Raji (cell line): ENCODE data around the gene SEC14L5.

Experiments
- POLR2A ChIP-seq: IDR thresholded peaks from 2 replicates; pipeline ENCODE4 v1.6.1; 2011; ENCODE audit warnings: low read depth, low read length, control low read depth; ENCODE audit not compliant: insufficient read depth

Gene SEC14L5

DNA sequence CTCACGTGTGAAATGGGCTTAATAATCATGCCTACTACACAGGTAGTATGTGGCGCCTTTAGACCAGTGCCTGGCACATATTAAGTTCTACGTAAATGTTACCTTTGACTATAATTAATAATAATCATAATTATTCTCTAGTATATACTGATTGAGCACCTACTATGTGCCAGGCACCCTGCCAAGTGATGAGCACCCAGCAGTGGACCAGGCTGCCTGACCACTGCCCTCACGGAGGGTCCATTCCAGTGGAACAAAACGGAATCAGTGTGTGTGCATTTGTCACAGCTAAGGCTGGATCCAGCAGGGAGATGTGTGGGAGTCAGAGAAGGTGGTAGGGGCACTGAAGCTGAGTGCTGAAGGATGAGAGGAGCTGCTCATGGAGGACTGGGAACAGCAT lies 30.5 kb downstream of the SEC14L5 start:
- TF ChIP-seq POLR2A: no peak

DNA sequence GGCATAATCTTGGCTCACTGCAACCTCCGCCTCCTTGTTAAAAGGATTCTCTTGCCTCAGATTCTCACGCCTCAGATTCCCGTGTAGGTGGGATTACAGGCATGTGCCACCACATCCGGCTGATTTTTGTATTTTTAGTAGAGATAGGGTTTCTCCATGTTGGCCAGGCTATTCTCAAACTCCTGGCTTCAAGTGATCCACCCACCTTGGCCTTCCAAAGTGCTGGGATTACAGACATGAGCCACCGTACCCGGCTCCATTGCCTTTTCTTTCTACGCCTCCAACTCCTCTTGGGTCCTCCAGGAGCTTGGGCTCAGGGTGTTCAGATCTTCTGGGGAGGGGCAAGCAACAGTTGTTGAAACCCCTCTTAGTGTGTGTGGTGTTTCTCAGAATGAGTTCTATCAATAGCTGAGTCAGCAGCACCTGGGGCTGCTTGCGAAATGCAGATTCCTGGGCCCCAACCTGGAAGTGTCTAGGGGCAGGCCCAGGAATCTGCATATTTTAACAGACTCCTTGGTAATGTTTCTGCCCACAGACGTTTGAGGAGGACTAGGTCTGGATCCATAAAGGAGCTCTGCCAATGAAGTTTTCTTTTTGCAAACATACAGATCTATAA lies 31.4 kb downstream of the SEC14L5 start:
- no peak for TF ChIP-seq POLR2A

DNA sequence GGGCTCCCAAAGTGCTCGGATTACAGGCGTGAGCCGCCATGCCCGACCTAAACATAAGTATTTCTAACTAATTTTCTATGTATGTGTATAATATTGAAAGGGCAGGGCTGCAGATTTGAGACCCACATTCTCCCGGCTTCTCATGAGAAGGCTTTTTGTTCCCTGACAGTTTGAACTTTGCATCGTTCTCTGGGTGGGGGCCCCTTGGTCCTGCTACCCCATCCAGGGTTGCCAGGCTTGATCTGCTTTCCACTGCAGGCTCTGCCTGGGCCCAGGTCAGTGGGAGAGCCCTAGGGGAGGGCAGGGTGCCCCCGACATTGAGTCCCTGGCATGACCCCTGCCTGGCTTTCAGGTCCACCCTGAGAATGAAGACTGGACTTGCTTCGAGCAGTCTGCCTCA lies 32.3 kb downstream of the SEC14L5 start:
- TF ChIP-seq POLR2A: no peak

DNA sequence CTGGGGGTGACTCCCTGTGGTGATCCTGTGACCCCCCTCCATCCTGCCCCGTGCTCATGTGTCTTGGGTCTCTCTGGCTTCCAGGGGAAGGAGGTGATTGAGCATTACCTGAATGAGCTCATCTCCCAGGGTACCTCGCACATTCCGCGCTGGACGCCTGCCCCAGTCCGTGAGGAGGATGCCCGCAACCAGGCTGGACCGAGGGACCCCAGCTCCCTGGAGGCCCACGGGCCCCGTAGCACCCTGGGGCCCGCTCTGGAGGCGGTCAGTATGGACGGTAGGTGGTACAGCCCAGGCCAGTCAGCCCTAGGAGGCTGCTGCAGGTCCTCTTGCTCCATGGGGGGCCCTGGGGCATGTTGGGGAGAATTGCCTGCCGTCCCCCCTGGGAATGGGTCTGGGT lies 33.6 kb downstream of the SEC14L5 start:
- no peak for TF ChIP-seq POLR2A

DNA sequence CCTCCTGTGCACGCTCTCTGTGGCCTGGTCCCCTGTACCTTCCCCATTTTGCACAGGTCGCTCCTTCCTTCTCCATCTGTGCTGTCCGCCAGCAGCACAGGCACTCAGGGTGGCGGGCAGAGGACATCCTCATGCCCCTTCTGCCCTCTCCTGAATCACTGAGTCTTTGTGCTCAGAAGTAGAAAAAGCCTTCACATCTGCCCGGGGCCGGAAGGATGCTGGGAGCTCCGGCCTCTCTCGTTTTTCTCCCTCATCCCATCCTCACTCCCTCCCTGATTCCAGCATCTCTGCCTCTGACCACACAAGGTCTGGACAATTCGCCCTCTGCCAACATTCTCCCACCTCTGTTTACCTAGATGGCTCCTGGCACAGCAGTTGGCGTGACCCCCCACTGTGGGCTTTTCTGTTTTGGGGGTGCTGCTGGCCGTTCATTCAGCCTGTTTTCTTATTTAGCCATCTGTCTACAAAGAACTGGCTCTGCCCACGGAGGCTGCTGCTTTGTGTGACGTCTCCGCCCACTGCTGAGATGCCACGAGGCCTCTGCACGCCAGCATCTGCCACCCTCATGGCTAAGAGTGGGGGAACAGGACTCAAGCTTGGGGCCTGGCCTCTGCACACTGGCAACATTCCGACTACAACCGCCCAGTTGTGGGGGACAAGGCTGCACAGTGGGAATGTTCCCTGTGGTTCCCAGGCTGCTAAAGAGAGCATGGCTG lies 36.7 kb downstream of the SEC14L5 start:
- TF ChIP-seq POLR2A: no peak

DNA sequence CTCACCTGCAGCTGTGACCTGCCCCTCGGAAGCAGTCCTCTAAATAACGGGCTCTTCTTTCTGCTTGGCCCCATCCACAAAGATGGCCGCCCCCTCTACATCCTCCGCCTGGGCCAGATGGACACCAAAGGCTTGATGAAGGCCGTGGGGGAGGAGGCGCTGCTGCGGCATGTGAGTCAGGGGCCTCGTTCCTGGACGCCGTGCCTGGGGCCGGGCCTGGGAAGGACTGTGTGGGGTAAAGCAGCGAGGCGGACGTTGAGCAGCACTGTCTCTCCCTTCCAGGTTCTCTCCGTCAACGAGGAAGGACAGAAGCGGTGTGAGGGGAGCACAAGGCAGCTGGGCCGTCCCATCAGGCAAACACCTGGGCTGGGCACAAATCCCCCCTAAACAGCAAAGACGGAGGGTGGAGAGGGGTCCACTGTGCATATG lies 42.5 kb downstream of the SEC14L5 start:
- TF ChIP-seq POLR2A: no peak

DNA sequence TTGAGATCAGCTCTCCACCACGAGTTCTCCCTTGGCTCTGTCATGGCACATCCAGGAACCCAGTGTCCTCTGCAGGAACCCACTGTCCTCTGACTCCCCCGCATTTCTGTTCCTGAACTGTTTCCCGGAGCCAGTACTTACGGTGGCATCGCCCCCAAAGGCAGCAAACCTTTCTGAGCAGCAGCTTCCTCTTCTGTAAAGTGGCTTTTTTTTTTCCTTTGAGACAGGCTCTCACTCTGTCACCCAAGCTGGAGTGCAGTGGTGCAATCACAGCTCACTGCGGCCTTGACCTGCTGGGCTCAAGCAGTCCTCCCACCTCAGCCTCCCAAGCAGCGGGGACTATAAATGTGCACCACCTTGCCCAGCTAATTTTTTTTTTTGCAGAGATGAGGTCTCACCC lies 43.4 kb downstream of the SEC14L5 start:
- no peak for TF ChIP-seq POLR2A

DNA sequence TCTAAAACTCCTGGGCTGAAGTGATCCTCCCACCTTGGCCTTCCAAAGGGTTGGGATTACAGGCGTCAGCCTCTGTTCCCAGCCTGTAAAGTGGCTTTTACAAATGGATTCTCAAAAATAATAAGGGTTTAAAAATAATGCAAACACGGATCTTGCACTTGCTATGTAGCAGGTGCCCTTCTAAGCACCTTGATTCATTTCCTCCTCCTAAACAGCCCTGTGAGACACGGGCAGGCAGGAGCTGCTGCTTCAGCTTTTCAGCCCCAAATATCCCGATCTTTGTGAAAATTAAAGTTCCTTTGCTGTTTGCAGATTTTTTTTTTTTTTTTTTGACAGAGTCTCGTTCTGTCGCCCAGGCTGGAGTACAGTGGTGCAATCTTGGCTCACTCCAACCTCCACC lies 43.9 kb downstream of the SEC14L5 start:
- no peak for TF ChIP-seq POLR2A

DNA sequence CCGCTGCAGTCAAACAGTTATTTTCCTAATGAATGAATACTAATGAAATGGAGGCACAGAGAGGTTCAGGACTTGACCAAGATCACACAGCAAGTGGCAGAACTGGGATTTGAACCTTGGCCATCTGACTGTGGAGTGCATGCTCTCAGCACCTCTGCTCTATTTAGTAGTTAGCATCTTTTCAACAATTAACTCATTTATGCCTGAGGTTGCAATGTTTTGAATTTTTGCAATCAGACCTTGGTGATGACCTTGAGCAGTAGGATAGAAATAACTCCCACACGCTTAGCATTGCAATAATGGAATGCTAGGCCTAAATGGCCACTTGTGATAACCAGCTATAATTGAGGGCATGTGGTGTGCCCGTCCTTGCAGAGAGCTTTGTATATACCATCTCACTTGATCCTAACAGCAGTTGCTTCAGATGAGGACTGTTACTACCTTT lies 44.6 kb downstream of the SEC14L5 start:
- TF ChIP-seq POLR2A: no peak

DNA sequence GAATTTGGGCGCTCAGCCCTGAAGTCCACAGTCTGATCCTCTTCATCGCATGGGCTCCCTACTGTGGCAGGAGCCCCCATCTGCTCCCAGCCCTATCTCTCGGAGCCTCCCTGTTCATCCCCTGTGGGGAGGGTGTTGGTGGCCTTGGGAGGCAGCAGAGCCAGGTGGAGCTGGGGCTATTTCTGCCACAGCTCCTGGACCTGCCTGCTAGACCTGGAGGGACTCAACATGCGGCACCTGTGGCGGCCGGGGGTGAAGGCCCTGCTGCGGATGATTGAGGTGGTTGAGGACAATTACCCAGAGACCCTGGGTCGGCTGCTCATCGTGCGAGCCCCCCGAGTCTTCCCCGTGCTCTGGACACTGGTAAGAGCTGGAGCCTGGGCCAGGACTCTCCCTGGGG lies 45.1 kb downstream of the SEC14L5 start:
- no peak for TF ChIP-seq POLR2A

DNA sequence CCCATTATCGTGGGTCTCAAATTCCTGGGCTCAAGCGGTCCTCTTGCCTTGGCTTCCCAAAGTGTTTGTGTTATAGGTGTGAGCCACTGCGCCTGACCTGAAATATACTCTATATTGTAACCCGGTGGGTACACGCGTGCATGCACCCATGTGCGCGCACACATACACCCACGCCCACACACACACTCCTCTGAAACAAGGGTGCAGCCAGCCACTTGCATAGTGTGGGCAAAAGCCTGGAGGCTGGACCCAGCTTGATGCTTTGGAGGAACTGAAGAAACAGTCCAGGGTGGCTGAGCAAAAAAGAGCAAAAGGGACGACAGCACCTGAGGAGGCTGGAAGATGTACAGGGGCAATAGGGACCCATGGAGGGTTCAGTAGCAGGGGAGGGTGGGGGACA lies 45.7 kb downstream of the SEC14L5 start:
- TF ChIP-seq POLR2A: no peak

DNA sequence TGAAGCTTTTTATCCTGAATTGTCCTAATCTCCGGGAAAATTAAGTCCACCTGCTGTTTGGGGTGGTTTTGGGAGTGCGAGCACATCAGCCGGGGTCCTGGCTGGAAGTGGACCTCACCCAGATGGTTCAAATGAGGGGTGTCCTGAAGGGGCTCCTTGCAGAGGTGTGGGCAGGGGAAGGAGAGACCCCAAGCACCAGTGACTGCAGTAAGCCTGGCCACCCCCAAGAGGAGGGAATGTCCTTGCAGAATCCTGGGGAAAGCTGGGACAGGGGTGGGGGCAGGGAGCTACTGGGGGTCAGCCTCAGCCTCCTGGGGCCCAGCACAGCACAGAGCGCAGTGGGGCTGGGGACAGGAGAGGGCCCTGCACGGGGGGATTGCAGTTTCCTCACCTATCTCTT lies 46.2 kb downstream of the SEC14L5 start:
- TF ChIP-seq POLR2A: no peak

DNA sequence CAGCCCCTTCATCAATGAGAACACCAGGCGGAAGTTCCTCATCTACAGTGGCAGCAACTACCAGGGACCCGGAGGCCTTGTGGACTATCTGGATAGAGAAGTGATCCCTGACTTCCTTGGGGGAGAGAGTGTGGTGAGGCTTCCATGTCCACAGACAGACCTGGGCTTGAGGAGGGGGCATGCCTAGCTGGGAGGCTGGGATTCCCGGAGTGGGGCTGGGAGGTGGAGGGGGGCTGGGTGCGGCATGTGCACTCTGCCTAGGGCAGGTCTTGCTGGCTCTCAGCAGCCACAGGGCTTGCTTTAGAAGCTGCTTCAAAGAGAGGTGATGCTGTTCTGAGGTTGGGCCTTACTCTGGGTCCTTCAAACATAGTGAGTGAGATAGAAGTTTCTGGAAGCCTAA lies 47.8 kb downstream of the SEC14L5 start:
- no peak for TF ChIP-seq POLR2A

DNA sequence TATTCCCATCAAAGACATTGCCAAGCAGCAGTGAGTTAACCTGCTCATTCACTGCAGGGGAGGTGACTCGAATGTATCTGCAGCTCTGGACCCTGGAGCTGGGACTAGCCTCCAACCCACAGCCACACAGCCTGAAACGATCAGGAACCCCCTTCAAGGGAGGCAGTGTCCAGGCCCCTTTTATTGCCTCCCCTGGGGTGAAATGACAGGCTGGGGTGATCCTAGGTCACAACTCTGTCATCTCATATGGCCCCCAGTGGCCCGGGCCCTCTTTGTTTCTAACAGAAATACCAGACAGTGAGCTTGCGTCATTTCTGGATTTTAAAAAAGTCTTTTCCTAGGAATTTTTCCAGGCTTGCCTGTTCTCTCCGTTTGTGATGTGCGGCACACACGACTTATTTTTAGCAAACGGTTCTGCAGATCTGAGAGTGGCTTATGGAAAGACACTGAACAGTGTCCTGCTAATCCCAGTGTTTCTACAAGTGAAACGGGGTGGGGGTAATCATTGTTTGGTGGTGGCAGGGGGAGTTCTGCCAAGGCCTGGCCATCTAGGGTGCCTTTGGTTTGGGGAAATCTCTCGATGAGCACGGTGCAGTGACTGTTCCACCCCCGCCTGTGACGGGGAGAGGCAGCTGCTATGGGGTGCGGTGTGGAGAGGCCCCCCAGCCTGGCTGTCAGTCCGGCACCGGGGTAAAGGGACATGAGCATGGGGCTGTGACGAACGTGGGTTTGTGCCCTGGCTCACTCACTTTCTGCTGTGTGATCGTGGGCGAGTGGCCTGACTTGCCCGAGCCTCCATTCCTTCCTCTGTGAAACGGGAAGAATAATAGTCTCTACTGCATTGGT lies 48.4 kb downstream of the SEC14L5 start:
- TF ChIP-seq POLR2A: no peak

DNA sequence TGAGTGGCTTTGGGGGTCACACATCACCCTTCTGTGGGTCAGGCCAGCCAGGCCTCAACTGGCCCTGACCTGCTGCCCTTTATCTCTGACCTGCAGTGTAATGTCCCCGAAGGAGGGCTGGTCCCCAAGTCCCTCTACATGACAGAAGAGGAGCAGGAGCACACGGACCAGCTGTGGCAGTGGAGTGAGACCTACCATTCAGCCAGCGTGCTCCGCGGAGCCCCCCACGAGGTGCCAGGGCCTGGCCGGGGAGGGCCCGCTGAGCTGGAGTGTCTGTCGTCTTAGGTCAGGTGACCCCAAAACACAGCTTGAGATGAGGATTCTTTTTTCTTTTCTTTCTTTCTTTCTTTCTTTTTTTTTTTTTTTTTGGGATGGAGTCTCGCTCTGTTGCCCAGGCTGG lies 49.1 kb downstream of the SEC14L5 start:
- no peak for TF ChIP-seq POLR2A

DNA sequence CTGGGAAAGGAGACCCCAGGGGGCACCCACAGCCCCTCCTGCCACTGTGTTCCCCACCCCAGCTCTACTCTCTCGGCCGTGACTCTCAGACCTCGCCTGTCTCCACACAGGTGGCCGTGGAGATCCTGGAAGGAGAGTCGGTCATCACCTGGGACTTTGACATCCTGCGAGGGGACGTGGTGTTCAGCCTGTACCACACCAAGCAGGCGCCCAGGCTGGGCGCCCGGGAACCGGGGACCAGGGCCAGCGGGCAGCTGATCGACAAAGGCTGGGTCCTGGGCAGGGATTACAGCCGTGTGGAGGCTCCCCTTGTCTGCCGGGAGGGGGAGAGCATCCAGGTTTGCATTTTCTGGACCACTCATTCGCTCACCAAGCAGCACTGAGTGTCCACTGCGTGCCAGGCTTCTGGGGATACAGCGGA lies 50.2 kb downstream of the SEC14L5 start:
- no peak for TF ChIP-seq POLR2A
